Ovary (tissue), 3 donors: ENCODE measurements around the gene PDS5B.

Experiments
- CTCF ChIP-seq, 3 donors: fragments of 450-650 bp in 2 of 3; fragments of 200-600 bp in 1 of 3; IDR thresholded peaks; one replicate each; pipeline versions ENCODE4 v1.5.1 to v1.8.0; 2016 to 2022; ENCODE audit warnings: antibody characterized with exemption in 3 of 3, mild to moderate bottlenecking in 1 of 3
- EP300 ChIP-seq: sonication (generic); formaldehyde crosslinking; IDR thresholded peaks from one replicate; pipeline ENCODE4 v1.6.1; 2017; ENCODE audit warnings: antibody characterized with exemption
- POLR2A ChIP-seq: fragments of 450-650 bp; IDR thresholded peaks from one replicate; pipeline ENCODE4 v1.6.1; 2017; ENCODE audit warnings: antibody characterized with exemption, mild to moderate bottlenecking, moderate library complexity
- donor health status: DM: no; HTN: no; CAD: no.

GRCh38 chr13:32779119-32779518 lies 192.9 kb downstream of the PDS5B start:
- TF ChIP-seq POLR2A, result no peak
- no peak for TF ChIP-seq CTCF (IDR thresholded peaks at IDR 0.05)
- no peak for TF ChIP-seq EP300
